ENCODE results near the gene CDK16.

CDK16 gene

GRCh38 chrX:47197526-47197925, 21.0 kb upstream of the CDK16 start:
- H3K4me1 Mint-ChIP-seq, result peaks cover 46% of the 10 kb centered on the region
- H3K36me3 Mint-ChIP-seq, result no peaks in the 10 kb centered on the region
- H3K4me3 Mint-ChIP-seq, result peak overlapping the region; percentile 92
- H3K27me3 Mint-ChIP-seq, result no peaks in the 10 kb centered on the region
- no peaks in the 10 kb centered on the region for H3K9me3 Mint-ChIP-seq
- peak overlapping the region; percentile 82 for H3K27ac Mint-ChIP-seq

GRCh38 chrX:47198026-47198686, 20.3 kb upstream of the CDK16 start:
- H3K36me3 Mint-ChIP-seq, result no peaks in the 10 kb centered on the region
- H3K4me1 Mint-ChIP-seq, result peaks cover 40% of the 10 kb centered on the region
- no peaks in the 10 kb centered on the region for H3K9me3 Mint-ChIP-seq
- no peak overlapping the region for H3K4me3 Mint-ChIP-seq
- H3K27ac Mint-ChIP-seq, result no peak overlapping the region
- H3K27me3 Mint-ChIP-seq, result no peaks in the 10 kb centered on the region

- Mint-ChIP-seq H3K9me3 (no peaks in the 10 kb centered on the region), H3K27me3 (no peaks in the 10 kb centered on the region), H3K36me3 (no peaks in the 10 kb centered on the region), H3K4me1 (peaks cover 35% of the 10 kb centered on the region), H3K4me3 (no peak overlapping the region), H3K27ac (no peak overlapping the region)
These were observed 19.8 kb upstream of the CDK16 start for GRCh38 chrX:47198687-47199080.

- Mint-ChIP-seq H3K4me1 (peaks cover 35% of the 10 kb centered on the region), H3K9me3 (no peaks in the 10 kb centered on the region), H3K27me3 (no peaks in the 10 kb centered on the region), H3K36me3 (no peaks in the 10 kb centered on the region), H3K27ac (no peak overlapping the region), H3K4me3 (no peak overlapping the region)
These were observed 19.2 kb upstream of the CDK16 start for GRCh38 chrX:47199286-47199685.

- H3K9me3 Mint-ChIP-seq, result no peaks in the 10 kb centered on the region
- peaks cover 25% of the 10 kb centered on the region for H3K4me1 Mint-ChIP-seq
- H3K36me3 Mint-ChIP-seq, result peaks cover 2% of the 10 kb centered on the region
- H3K27ac Mint-ChIP-seq, result no peak overlapping the region
- H3K4me3 Mint-ChIP-seq, result no peak overlapping the region
- no peaks in the 10 kb centered on the region for H3K27me3 Mint-ChIP-seq
These were observed 17.9 kb upstream of the CDK16 start for GRCh38 chrX:47200385-47201150.

- Mint-ChIP-seq H3K27me3 (no peaks in the 10 kb centered on the region), H3K4me1 (peaks cover 19% of the 10 kb centered on the region), H3K4me3 (no peak overlapping the region), H3K9me3 (no peaks in the 10 kb centered on the region), H3K27ac (no peak overlapping the region), H3K36me3 (peaks cover 2% of the 10 kb centered on the region)
These were observed 17.0 kb upstream of the CDK16 start for GRCh38 chrX:47201345-47201944.

GRCh38 chrX:47202316-47202715, 16.2 kb upstream of the CDK16 start:
- H3K36me3 Mint-ChIP-seq, result peaks cover 6% of the 10 kb centered on the region
- H3K27ac Mint-ChIP-seq, result no peak overlapping the region
- H3K4me3 Mint-ChIP-seq, result no peak overlapping the region
- peaks cover 17% of the 10 kb centered on the region for H3K4me1 Mint-ChIP-seq
- no peaks in the 10 kb centered on the region for H3K27me3 Mint-ChIP-seq
- no peaks in the 10 kb centered on the region for H3K9me3 Mint-ChIP-seq

- no peaks in the 10 kb centered on the region for H3K9me3 Mint-ChIP-seq
- no peak overlapping the region for H3K4me3 Mint-ChIP-seq
- H3K27me3 Mint-ChIP-seq, result no peaks in the 10 kb centered on the region
- H3K4me1 Mint-ChIP-seq, result peaks cover 11% of the 10 kb centered on the region
- H3K36me3 Mint-ChIP-seq, result peaks cover 6% of the 10 kb centered on the region
- H3K27ac Mint-ChIP-seq, result no peak overlapping the region
These were observed 15.6 kb upstream of the CDK16 start for GRCh38 chrX:47202877-47203276.

- Mint-ChIP-seq H3K36me3 (peaks cover 6% of the 10 kb centered on the region), H3K27ac (no peak overlapping the region)
These were observed 13.5 kb upstream of the CDK16 start for GRCh38 chrX:47204970-47205369.

GRCh38 chrX:47206316-47206715, 12.2 kb upstream of the CDK16 start:
- Mint-ChIP-seq H3K27ac (no peak overlapping the region), H3K4me1 (peaks cover 9% of the 10 kb centered on the region), H3K27me3 (no peaks in the 10 kb centered on the region), H3K4me3 (no peak overlapping the region), H3K9me3 (no peaks in the 10 kb centered on the region), H3K36me3 (peaks cover 7% of the 10 kb centered on the region)

More at GRCh38 chrX:47204970-47205369, 13.5 kb upstream of the CDK16 start:
- peaks cover 9% of the 10 kb centered on the region for H3K4me1 Mint-ChIP-seq
- no peaks in the 10 kb centered on the region for H3K27me3 Mint-ChIP-seq
- no peaks in the 10 kb centered on the region for H3K9me3 Mint-ChIP-seq
- H3K4me3 Mint-ChIP-seq, result no peak overlapping the region

GRCh38 chrX:47208108-47208507, 10.4 kb upstream of the CDK16 start:
- Mint-ChIP-seq H3K4me1 (peaks cover 9% of the 10 kb centered on the region), H3K4me3 (no peak overlapping the region), H3K36me3 (peaks cover 12% of the 10 kb centered on the region), H3K27me3 (no peaks in the 10 kb centered on the region), H3K9me3 (no peaks in the 10 kb centered on the region), H3K27ac (no peak overlapping the region)

GRCh38 chrX:47209508-47210238, 8.8 kb upstream of the CDK16 start:
- Mint-ChIP-seq H3K36me3 (peaks cover 15% of the 10 kb centered on the region), H3K9me3 (no peaks in the 10 kb centered on the region), H3K4me3 (no peak overlapping the region), H3K27ac (no peak overlapping the region), H3K4me1 (peaks cover 9% of the 10 kb centered on the region), H3K27me3 (no peaks in the 10 kb centered on the region)

GRCh38 chrX:47210661-47211425, 7.6 kb upstream of the CDK16 start:
- H3K27me3 Mint-ChIP-seq, result no peaks in the 10 kb centered on the region
- H3K4me1 Mint-ChIP-seq, result peaks cover 11% of the 10 kb centered on the region
- H3K36me3 Mint-ChIP-seq, result peaks cover 13% of the 10 kb centered on the region
- H3K4me3 Mint-ChIP-seq, result no peak overlapping the region
- no peak overlapping the region for H3K27ac Mint-ChIP-seq
- no peaks in the 10 kb centered on the region for H3K9me3 Mint-ChIP-seq

GRCh38 chrX:47212381-47213293, 5.8 kb upstream of the CDK16 start:
- Mint-ChIP-seq H3K27ac (peak overlapping the region; percentile 35), H3K36me3 (peaks cover 9% of the 10 kb centered on the region), H3K4me3 (no peak overlapping the region), H3K4me1 (peaks cover 18% of the 10 kb centered on the region), H3K27me3 (no peaks in the 10 kb centered on the region), H3K9me3 (no peaks in the 10 kb centered on the region)

Measured in activated naive CD4-positive, alpha-beta T cell treated with anti-CD3 and anti-CD28 coated beads, Interleukin-2, amount 50 U/mL, for 24 hours (primary cell).